ENCODE data around the gene LASP1.

Gene LASP1

DNA sequence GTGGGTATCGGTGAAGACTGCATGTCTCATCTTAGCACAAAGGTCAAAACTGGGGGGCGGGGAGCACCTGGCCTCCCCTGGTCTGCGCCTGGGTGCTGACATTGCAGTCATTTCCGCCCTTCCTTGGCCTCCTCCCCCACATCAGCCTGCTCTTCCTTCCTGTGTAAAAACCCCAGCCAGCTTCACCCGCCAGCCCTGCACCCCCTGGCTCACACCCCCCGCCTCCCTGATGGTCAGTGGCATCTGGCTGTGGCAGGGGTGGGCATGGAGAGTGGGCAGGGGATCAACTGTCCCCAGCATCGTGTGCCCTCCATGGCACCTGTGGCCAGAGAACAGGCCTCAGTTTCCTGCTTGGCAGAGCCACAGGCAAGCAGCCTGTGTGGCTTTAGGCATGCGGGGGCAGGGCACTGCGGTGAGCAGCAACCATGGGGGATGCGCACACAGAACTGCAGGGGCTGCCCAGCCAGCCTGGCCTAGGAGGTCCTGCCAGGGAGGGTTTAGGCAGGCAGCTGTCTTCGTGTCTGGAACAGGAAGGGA lies 29.0 kb downstream of the LASP1 start:
- Histone ChIP-seq H3K79me2 (ENCODE audit: insufficient read depth, low read length) (peaks cover 25% of the 10 kb centered on the region), H3K27me3 (ENCODE audit: insufficient read depth, low read length, poor library complexity) (no peaks in the 10 kb centered on the region), H2AFZ (ENCODE audit: low read depth, low read length) (peak overlapping the region; percentile 74; the same call in 1 of the 2 replicates), H3K36me3 (ENCODE audit: insufficient read depth, low read length) (peaks cover 76% of the 10 kb centered on the region), H3K4me3 (ENCODE audit: low read depth in 1 of 2, low read length in 2 of 2) (peak overlapping the region in 1 of 2 experiments; percentile 40; a peak in 1 of 4 replicates), H3K9me3 (ENCODE audit: insufficient read depth, low read length, severe bottlenecking) (no peaks in the 10 kb centered on the region), H4K20me1 (ENCODE audit: insufficient read depth, low read length) (peaks cover 11% of the 10 kb centered on the region), H3K27ac (ENCODE audit: low read length) (peak overlapping the region; percentile 95), H3K9ac (ENCODE audit: low read depth, low read length) (peak overlapping the region; percentile 49), H3K4me1 (ENCODE audit: insufficient read depth, low read length) (peaks cover 48% of the 10 kb centered on the region), H3K4me2 (ENCODE audit: insufficient read depth, low read length) (peak overlapping the region; percentile 56)
- ATAC-seq (ENCODE audit: insufficient read depth, low read depth) = peak; percentile 83
- TF ChIP-seq EZH2 (IDR thresholded peaks at IDR 0.05; ENCODE audit: borderline replicate concordance, low read depth, low read length, severe bottlenecking) = no peak
- TF ChIP-seq, protein P1, sequence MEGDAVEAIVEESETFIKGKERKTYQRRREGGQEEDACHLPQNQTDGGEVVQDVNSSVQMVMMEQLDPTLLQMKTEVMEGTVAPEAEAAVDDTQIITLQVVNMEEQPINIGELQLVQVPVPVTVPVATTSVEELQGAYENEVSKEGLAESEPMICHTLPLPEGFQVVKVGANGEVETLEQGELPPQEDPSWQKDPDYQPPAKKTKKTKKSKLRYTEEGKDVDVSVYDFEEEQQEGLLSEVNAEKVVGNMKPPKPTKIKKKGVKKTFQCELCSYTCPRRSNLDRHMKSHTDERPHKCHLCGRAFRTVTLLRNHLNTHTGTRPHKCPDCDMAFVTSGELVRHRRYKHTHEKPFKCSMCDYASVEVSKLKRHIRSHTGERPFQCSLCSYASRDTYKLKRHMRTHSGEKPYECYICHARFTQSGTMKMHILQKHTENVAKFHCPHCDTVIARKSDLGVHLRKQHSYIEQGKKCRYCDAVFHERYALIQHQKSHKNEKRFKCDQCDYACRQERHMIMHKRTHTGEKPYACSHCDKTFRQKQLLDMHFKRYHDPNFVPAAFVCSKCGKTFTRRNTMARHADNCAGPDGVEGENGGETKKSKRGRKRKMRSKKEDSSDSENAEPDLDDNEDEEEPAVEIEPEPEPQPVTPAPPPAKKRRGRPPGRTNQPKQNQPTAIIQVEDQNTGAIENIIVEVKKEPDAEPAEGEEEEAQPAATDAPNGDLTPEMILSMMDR (IDR thresholded peaks at IDR 0.05; ENCODE audit: borderline replicate concordance, extremely low read depth, low read length, poor library complexity, severe bottlenecking) = no peak
- DNase-seq = peak; percentile 88

DNA sequence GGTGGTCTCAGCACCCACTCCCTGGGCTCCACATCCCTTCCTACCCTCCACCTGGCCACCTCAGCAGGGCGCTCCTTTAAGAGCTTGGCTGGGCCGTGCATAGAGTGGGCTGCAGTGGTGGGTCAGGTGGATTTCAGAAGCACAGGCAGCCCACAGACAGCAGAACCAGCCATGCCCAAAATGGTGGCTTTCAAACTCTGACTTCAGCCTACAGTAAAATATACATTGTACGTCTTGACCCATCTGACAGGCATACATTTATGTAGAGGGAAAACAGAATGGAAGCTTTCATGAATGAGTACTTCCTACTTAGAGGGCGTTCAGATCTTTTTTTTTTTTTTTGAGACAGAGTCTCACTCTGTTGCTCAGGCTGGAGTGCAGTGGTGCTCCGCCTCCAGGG lies 29.6 kb downstream of the LASP1 start:
- H3K4me2 ChIP-seq (ENCODE audit: insufficient read depth, low read length) = 0 out of 2 replicates have a peak overlapping the region, but pooled peaks have one; percentile 56

DNA sequence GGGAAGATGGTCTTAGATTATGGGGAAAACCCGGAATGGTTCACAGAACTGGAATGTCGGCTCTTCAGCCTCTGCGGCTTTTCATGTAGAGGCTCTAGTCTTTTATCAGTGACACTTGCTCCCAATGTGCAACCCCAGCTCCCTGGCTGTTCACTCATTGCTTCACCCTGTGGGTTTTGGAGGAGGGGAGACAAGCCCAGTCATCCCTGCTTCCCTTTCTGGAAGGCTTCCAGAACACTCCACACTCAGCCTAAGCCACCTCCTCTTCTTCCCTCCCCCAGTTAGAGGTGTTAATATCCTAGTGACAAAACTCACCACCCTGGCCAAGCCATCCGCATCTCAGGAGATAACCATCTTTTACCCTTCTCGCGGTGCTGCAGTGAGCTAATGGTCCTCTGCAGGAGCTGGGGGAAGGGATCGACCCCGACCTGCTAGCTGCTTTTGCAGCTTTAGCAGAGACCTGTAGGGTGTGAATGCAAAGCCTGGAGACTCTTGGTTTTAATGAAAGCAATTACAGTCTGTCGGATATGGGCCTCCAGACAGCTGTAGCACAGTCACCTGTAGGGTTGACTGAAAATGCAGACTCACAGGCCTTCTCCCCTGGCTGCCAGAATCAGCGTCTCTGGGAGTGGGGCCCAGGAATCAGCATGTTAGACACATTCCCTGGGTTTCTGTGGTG lies 31.3 kb downstream of the LASP1 start:
- H3K36me3 ChIP-seq (ENCODE audit: insufficient read depth, low read length) = peaks cover 69% of the 10 kb centered on the region
- peaks cover 11% of the 10 kb centered on the region for H4K20me1 ChIP-seq (ENCODE audit: insufficient read depth, low read length)
- DNase-seq = peak; percentile 44
- peak overlapping the region; percentile 45; the same call in 1 of the 2 replicates for H3K27ac ChIP-seq (ENCODE audit: low read length)
- H3K4me1 ChIP-seq (ENCODE audit: insufficient read depth, low read length) = peaks cover 38% of the 10 kb centered on the region
- H3K4me2 ChIP-seq (ENCODE audit: insufficient read depth, low read length) = no peak overlapping the region
- peaks cover 34% of the 10 kb centered on the region for H3K79me2 ChIP-seq (ENCODE audit: insufficient read depth, low read length)
- no peak overlapping the region for H3K9ac ChIP-seq (ENCODE audit: low read depth, low read length)
- no peak for TF ChIP-seq EZH2 (IDR thresholded peaks at IDR 0.05; ENCODE audit: borderline replicate concordance, low read depth, low read length, severe bottlenecking)
- TF ChIP-seq, protein P1 (IDR thresholded peaks at IDR 0.05; ENCODE audit: borderline replicate concordance, extremely low read depth, low read length, poor library complexity, severe bottlenecking) = no peak
- H3K9me3 ChIP-seq (ENCODE audit: insufficient read depth, low read length, severe bottlenecking) = no peaks in the 10 kb centered on the region
- no peak overlapping the region for H3K4me3 ChIP-seq (ENCODE audit: low read depth in 1 of 2, low read length in 2 of 2)
- H2AFZ ChIP-seq (ENCODE audit: low read depth, low read length) = no peak overlapping the region
- no peaks in the 10 kb centered on the region for H3K27me3 ChIP-seq (ENCODE audit: insufficient read depth, low read length, poor library complexity)
- no peak for ATAC-seq (ENCODE audit: insufficient read depth, low read depth)

More for the DNA sequence above, 29.6 kb downstream of the LASP1 start:
- H3K4me1 ChIP-seq (ENCODE audit: insufficient read depth, low read length) = peaks cover 48% of the 10 kb centered on the region
- H4K20me1 ChIP-seq (ENCODE audit: insufficient read depth, low read length) = peaks cover 11% of the 10 kb centered on the region
- peak overlapping the region; percentile 49; the same call in 1 of the 2 replicates for H3K9ac ChIP-seq (ENCODE audit: low read depth, low read length)
- no peak overlapping the region for H3K4me3 ChIP-seq (ENCODE audit: low read depth in 1 of 2, low read length in 2 of 2)
- DNase-seq (no peak), ATAC-seq (ENCODE audit: insufficient read depth, low read depth) (no peak)
- no peak for TF ChIP-seq EZH2 (IDR thresholded peaks at IDR 0.05; ENCODE audit: borderline replicate concordance, low read depth, low read length, severe bottlenecking)
- TF ChIP-seq, protein P1 (IDR thresholded peaks at IDR 0.05; ENCODE audit: borderline replicate concordance, extremely low read depth, low read length, poor library complexity, severe bottlenecking) = no peak
- no peaks in the 10 kb centered on the region for H3K27me3 ChIP-seq (ENCODE audit: insufficient read depth, low read length, poor library complexity)
- H3K79me2 ChIP-seq (ENCODE audit: insufficient read depth, low read length) = peaks cover 25% of the 10 kb centered on the region
- H2AFZ ChIP-seq (ENCODE audit: low read depth, low read length) = no peak overlapping the region
- peaks cover 74% of the 10 kb centered on the region for H3K36me3 ChIP-seq (ENCODE audit: insufficient read depth, low read length)
- H3K9me3 ChIP-seq (ENCODE audit: insufficient read depth, low read length, severe bottlenecking) = no peaks in the 10 kb centered on the region
- H3K27ac ChIP-seq (ENCODE audit: low read length) = peak overlapping the region; percentile 95

Data from DND-41 (cell line).